Lower leg skin (tissue), 3 donors: Measurements from ENCODE around the gene NOS3.

ENCODE experiments used
- POLR2A ChIP-seq, 2 donors: fragments of 450-650 bp; IDR thresholded peaks; one replicate each; pipeline ENCODE4 v1.6.1; 2016 to 2017; ENCODE audit warnings: antibody characterized with exemption in 2 of 2, mild to moderate bottlenecking in 1 of 2, moderate library complexity in 1 of 2
- TF ChIP-seq, protein P1 (sequence below), 3 donors: fragments of 450-650 bp; IDR thresholded peaks; one replicate each; pipeline ENCODE4 v1.5.1; 2016; ENCODE audit warnings: antibody characterized with exemption in 3 of 3, mild to moderate bottlenecking in 3 of 3, moderate library complexity in 2 of 3

DNA sequence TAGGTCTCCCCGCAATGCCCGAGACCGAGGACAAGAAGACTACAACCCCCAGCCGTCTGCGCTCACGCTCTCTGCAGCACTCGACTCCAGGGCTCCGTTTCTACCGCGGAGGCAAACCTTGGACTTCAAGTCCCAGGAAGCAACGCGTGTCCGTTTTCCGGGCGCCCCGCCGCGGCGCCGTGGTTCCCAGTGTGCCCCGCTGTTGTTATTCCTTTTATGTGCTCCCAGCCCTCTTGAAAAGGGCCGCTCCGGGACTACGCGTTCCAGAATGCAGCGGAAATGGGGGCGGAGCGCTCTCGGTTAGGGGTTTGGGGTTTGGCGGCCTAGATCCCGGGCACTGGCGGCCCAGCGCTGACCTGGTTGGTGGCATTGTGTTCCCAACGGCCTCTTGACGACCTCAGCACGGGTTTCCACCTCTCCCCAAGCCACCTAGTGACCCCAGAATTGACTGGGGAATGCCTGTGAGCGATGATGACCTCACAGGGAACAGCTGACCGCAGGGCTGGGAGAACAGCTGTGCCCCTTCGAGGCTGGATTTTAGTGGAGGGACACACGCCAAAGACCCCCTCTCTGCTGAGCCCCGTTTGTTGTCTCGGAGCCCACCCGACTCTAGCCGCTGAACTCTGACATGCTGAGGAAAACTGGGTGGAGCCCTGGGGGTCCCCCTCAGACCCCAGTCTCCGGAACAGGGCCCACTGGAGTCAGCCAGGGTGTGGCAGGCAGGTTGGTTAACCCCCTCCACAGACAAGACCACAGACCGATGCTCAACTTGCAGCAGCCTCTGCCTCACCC is 67.4 kb downstream of the NOS3 start:
- TF ChIP-seq, protein P1, sequence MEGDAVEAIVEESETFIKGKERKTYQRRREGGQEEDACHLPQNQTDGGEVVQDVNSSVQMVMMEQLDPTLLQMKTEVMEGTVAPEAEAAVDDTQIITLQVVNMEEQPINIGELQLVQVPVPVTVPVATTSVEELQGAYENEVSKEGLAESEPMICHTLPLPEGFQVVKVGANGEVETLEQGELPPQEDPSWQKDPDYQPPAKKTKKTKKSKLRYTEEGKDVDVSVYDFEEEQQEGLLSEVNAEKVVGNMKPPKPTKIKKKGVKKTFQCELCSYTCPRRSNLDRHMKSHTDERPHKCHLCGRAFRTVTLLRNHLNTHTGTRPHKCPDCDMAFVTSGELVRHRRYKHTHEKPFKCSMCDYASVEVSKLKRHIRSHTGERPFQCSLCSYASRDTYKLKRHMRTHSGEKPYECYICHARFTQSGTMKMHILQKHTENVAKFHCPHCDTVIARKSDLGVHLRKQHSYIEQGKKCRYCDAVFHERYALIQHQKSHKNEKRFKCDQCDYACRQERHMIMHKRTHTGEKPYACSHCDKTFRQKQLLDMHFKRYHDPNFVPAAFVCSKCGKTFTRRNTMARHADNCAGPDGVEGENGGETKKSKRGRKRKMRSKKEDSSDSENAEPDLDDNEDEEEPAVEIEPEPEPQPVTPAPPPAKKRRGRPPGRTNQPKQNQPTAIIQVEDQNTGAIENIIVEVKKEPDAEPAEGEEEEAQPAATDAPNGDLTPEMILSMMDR (IDR thresholded peaks at IDR 0.05), result no peak
- no peak for TF ChIP-seq POLR2A (IDR thresholded peaks at IDR 0.05)
